WTC11 (cell line): ENCODE results near the gene AKAP7.

Source experiments
- HMGXB4 ChIP-seq: sonication (generic); formaldehyde crosslinking; IDR thresholded peaks from 2 replicates; pipeline ENCODE4 v1.8.1; 2023; ENCODE audit warnings: mild to moderate bottlenecking, moderate library complexity, missing genetic modification reagents
- NR2C2 ChIP-seq: sonication (generic); formaldehyde crosslinking; IDR thresholded peaks from 2 replicates; pipeline ENCODE4 v1.8.0; 2022; ENCODE audit warnings: mild to moderate bottlenecking, missing genetic modification reagents

- TF ChIP-seq NR2C2 (CRISPR knock-in tag) = no peak
- no peak for TF ChIP-seq HMGXB4
These were observed 179.6 kb downstream of the AKAP7 start for GRCh38 chr6:131314838-131315237.
